GM18526 (cell line): ENCODE results near the gene MYLK4.

ENCODE experiments used
- POLR2A ChIP-seq: IDR thresholded peaks from 3 replicates; pipeline ENCODE4 v1.6.1; 2011; ENCODE audit not compliant: insufficient read length; ENCODE audit errors: extremely low read depth

Gene MYLK4

DNA sequence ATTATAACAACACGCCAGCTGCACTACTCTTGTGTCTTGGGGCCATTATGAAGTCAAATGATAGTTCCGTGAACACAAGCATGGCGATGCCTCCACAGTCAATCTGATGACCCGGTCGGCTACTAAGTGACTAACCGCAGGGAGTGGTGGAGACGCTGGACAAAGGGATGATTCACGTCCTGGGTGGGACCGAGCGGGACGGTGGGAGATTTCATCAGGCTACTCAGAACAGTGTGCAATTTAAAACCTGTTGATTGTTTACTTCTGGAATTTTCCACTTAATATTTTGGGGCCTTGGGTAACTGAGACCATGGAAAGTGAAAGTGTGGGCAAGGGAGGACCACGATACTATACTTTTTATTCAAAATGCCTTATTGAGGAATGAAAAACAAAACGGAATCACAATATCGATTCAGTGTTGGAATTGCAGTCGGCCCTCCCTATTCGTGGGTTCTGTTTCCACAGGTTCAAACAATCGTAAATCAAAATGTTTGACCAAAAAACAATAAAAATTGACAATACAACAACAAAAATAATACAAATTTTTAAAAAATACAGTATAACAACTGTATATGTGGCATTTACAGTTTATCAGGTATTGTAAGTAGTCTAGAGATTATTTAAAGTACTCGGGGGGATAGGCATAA lies 66.5 kb downstream of the MYLK4 start:
- TF ChIP-seq POLR2A, result no peak

DNA sequence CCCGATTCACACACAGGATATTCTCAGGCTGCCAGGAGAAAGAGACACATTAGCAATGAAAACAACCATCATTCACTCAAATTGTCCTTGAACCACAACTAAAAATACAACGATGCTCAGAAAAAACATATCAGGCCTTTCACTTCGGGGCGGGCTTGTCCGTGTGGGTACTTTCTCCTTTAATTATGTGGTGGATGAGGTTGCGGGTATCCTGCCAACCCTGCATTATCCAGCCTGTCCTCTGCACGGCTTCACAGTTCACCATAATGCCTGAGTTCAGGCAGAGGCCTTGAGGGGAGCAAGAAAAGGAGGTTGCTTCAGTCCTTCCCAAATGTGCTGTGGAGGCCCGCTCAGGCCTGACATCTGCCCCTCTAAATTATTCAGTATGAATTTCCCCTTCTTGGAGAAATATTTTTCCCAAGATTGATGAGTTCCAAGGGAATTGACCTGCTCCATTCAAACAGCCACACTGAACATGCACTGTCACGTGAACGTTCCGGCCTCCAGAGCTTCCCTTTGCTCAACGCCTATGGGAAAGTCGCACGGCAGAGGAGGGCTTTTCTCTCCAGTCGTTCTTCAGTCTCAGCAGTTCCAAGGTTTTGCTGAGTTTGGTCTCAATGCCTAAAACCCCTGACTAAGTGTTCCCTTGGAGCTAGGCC lies 70.3 kb downstream of the MYLK4 start:
- no peak for TF ChIP-seq POLR2A

DNA sequence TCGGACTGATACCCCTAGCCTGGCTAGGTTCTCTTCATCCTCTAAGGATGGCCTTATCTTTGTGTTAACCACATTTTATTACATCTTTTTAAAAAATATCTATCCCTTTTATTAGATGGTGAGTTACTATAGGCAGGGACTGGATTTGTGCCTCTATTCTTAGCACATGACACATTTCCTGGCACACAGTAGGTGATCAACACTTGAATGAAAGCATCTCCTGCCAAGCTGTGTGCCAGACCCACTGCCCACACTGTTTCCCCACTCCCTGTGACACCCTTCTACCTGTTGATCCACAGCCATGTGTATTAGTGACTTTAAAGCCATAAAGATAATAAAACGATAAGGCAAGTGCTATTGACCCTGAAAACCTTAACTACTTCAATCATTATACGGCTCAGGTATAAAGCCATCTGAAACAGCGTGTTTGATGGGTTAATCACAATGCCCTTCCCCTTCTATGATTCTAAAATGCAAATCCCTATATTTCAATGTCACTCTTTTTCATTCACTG lies 73.6 kb downstream of the MYLK4 start:
- TF ChIP-seq POLR2A, result no peak

GRCh38 chr6:2676048-2676447 lies 74.7 kb downstream of the MYLK4 start:
- TF ChIP-seq POLR2A, result no peak

GRCh38 chr6:2674857-2675256 lies 75.9 kb downstream of the MYLK4 start:
- TF ChIP-seq POLR2A, result no peak

GRCh38 chr6:2669067-2669700 lies 81.5 kb downstream of the MYLK4 start:
- no peak for TF ChIP-seq POLR2A

GRCh38 chr6:2667617-2668016 lies 83.1 kb downstream of the MYLK4 start:
- no peak for TF ChIP-seq POLR2A

DNA sequence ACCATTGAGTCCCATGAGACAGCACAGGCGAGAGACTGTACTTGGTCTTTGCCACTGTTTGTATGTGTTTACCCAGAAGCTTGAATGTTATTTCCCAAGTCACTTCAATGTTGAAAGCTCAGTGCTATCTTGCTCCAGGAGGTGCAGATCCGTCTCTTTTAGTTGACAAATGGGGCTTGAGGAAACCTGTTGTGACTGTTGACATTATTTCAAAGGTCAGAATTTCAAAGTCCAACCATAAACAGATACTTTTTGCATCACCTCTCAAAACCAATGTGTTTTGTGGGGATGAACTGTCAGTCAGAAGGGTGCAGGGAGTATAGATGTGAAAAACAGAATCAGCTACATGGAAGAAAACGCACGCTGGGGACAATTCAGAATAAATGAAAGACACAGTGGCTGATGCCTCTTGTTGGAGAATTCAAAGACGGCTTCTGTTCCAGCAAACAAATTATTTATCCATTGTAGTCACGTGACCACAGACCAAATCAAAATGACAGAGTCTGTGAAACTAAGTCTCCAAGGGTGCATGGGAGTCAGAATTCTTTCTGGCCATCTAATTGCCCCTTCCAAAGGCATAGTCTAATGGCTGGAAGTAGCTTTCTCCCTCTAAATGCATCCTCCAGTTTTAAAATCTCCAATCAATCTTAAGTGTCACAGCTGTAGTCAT lies 83.7 kb downstream of the MYLK4 start:
- no peak for TF ChIP-seq POLR2A

DNA sequence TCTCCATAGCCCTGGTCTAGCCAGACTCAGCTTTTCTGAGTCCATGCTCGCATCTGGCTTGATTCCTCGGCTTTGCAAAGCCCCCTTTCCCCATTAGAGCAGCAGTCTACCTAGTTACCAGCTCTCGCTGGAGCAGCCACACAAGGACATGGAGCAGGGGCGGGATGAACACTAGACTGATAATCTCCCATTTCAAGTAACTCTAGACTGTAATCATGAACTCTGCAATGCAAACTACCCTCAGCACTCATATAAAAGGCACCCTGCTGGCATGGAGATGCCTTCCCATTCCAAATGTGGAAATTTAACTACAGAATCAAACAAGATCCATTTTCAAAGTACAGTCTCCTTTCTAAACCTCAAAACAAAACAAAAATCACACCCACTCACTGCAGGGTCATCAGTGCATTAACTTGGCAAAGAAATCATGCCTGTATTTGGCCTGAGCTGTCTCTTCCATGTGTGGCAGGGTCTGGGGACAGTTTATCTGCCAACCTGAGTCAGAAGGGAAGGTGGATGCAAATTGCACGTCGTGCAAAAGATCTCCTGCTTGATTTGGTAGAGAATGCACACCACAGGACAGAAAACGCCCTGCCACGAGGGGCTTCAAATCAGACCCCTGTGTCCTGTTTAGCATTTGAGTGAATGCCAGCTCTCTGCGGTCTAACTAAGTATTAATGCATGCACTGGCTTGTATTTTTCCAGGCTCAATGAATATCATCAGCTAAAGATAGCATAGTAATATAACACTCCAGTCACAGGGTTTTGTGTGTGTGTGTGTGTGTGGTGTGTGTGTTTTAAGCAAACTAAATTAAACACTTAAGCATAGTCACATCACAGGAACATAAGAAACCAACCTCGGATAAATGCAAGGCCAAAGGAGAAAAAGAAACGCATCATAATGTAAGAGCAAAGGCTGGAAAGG lies 85.3 kb downstream of the MYLK4 start:
- TF ChIP-seq POLR2A, result no peak

DNA sequence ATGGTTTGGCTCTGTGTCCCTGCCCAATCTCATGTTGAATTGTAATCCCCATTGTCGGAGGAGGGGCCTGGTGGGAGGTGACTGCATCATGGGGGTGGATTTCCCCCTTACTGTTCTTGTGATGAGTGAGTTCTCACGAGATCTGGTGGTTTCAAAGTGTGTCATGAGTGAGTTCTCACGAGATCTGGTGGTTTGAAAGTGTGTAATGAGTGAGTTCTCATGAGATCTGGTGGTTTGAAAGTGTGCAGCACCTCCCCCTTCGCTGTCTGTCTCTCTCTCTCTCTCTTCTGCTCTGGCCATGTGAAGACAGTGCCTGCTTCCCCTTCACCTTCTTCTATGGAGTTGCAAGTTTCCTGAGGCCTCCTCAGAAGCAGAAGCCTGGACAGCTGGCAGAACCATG lies 87.6 kb downstream of the MYLK4 start:
- no peak for TF ChIP-seq POLR2A

GRCh38 chr6:2661651-2662050 lies 89.1 kb downstream of the MYLK4 start:
- no peak for TF ChIP-seq POLR2A

DNA sequence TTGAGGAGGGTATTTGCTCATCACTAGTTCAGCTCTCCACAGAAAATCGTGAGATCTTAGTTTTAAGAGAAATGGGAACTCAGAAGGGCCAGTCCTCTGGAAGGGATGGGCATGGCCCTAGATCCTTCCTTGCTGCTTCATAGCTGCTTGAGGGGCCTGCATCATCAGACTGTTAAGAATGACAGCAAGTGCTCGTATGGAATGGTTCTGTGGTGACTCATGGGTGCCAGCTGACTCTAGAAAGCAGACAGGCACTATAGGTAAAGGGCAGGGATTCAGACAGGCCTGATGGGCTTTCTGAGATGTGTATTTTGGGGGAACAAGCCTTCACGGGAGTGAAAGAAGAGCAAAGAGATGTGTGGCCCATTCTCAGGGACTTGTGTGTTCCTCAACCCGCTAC lies 90.8 kb downstream of the MYLK4 start:
- TF ChIP-seq POLR2A, result no peak

DNA sequence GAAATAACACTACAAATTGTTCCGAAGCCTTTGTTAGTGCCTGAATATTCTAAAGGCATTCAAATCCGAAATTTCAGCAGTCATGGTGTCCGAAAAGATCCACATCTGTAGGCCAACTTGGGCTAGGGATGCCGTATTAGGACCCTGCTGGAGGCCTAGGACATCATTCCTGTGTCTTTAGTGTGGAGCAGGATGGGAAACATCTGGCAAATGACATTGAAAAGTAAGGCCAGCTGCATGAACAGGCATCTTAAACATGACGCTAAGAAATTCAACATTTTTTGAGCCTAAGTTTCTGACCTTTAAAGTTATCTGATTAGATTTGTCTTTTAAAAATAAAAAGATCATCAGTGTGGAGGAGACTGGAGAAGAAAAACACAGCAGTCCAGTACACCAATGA lies 91.3 kb downstream of the MYLK4 start:
- TF ChIP-seq POLR2A, result no peak

GRCh38 chr6:2658788-2659187 lies 91.9 kb downstream of the MYLK4 start:
- TF ChIP-seq POLR2A, result no peak
